ENCODE data around the gene SSX2IP.

SSX2IP gene

GRCh38 chr1:84691122-84691783, 992 bp upstream of the SSX2IP start:
- TF ChIP-seq CTCF (IDR thresholded peaks at IDR 0.05; ENCODE audit: low read depth, low read length, missing control alignments): no peak
- in situ Hi-C loops (cut with HindIII; ENCODE audit: low sequenced_read_pairs): no loop called here
- no peak for DNase-seq (ENCODE audit: low read depth)
- H3K4me3 ChIP-seq (ENCODE audit: low read depth, low read length): peak overlapping the region; percentile 67

- DNase-seq (ENCODE audit: low read depth): no peak
- in situ Hi-C loops (cut with HindIII; ENCODE audit: low sequenced_read_pairs): no loop called here
- H3K4me3 ChIP-seq (ENCODE audit: low read depth, low read length): peak overlapping the region; percentile 67
- TF ChIP-seq CTCF (IDR thresholded peaks at IDR 0.05; ENCODE audit: low read depth, low read length, missing control alignments): peak; percentile 38
These were observed 506 bp downstream of the SSX2IP start for GRCh38 chr1:84689514-84690396.

- no peak overlapping the region for H3K4me3 ChIP-seq (ENCODE audit: low read depth, low read length)
- in situ Hi-C loops (cut with HindIII; ENCODE audit: low sequenced_read_pairs): no loop called here
- DNase-seq (ENCODE audit: low read depth): no peak
- no peak for TF ChIP-seq CTCF (IDR thresholded peaks at IDR 0.05; ENCODE audit: low read depth, low read length, missing control alignments)
These were observed 1.7 kb downstream of the SSX2IP start for GRCh38 chr1:84688463-84689061.

GRCh38 chr1:84687714-84688462, 2.4 kb downstream of the SSX2IP start:
- no peak for TF ChIP-seq CTCF (IDR thresholded peaks at IDR 0.05; ENCODE audit: low read depth, low read length, missing control alignments)
- in situ Hi-C loops (cut with HindIII; ENCODE audit: low sequenced_read_pairs): no loop called here
- no peak for DNase-seq (ENCODE audit: low read depth)
- no peak overlapping the region for H3K4me3 ChIP-seq (ENCODE audit: low read depth, low read length)

GRCh38 chr1:84686223-84686622, 4.0 kb downstream of the SSX2IP start:
- in situ Hi-C loops (cut with HindIII; ENCODE audit: low sequenced_read_pairs): no loop called here
- no peak for DNase-seq (ENCODE audit: low read depth)
- TF ChIP-seq CTCF (IDR thresholded peaks at IDR 0.05; ENCODE audit: low read depth, low read length, missing control alignments): no peak
- H3K4me3 ChIP-seq (ENCODE audit: low read depth, low read length): no peak overlapping the region

GRCh38 chr1:84683508-84683907, 6.8 kb downstream of the SSX2IP start:
- H3K4me3 ChIP-seq (ENCODE audit: low read depth, low read length): no peak overlapping the region
- DNase-seq (ENCODE audit: low read depth): no peak
- TF ChIP-seq CTCF (IDR thresholded peaks at IDR 0.05; ENCODE audit: low read depth, low read length, missing control alignments): no peak
- in situ Hi-C loops (cut with HindIII; ENCODE audit: low sequenced_read_pairs): no loop called here
